Forelimb muscle (tissue), 1 donor: ENCODE results near the gene IMPACT. TPM values are rescaled to one million over a fixed set of nuclear protein-coding genes. Genes with fewer than 3 reads are reported as not detected.
A peak's percentile ranks its signal among the peaks of the same experiment; 100 is the strongest.

Experiments
- DNase-seq: peaks from one replicate; pipeline ENCODE4 v3.0.0-alpha.2; 2013; ENCODE audit warnings: low read depth
- polyA plus RNA-seq: library from polyadenylated mRNA; unstranded; fragments of 120-200 nt; gene quantifications from one replicate; pipeline ENCODE4 v1.2.1, GENCODE V29; 2013; ENCODE audit not compliant: insufficient read length

The IMPACT gene
- polyA plus RNA-seq, 1 donor = 34.6 TPM

DNA sequence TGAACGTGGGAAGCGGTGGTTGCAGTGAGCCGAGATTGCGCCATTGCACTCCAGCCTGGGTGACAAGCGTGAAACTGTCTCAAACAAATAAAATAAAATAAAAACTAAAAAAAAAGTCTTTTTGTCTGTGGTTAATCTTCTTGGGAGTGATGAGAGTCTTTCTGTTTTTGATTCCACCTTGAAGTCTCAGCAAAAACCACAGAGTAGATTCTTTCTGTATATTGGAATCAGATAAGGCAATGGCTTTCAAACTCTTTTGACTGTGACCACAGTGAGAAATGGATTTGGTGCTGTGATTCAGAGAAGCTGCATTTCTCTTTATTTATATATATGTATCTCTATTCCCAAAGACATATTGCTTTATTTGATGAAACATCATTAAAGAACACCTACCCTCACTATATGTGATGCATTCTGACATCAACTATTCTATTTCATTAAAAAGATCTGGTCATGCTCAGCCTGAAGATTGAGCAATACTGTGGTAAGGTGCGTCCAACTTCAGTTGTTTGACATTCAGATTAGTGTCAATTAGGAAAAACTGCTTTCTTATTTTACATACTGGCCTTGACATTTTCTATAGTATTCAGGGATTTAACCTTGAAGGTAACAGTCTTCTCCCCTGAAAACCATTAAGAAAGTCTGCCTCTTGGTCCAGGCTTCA, 49.6 kb downstream of the IMPACT start:
- DNase-seq = no peak

DNA sequence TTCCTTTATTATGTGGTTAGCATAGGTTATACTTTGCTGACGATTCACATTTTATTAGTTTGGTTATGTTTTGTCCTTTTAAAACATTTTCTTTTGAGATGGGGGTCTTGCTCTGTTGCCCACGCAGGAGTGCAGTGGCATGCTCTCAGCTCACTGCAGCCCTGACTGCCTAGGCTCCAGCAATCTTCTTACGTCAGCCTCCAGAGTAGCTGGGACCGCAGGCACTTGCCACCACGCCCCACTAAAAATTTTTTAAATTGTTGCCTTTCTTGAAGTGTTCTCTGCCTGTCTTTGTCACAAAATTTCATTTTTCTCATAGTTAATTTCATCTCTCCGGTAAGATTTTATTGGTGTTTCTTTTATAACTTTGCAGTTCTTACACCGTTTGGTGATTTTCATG, 52.9 kb downstream of the IMPACT start:
- DNase-seq = no peak

DNA sequence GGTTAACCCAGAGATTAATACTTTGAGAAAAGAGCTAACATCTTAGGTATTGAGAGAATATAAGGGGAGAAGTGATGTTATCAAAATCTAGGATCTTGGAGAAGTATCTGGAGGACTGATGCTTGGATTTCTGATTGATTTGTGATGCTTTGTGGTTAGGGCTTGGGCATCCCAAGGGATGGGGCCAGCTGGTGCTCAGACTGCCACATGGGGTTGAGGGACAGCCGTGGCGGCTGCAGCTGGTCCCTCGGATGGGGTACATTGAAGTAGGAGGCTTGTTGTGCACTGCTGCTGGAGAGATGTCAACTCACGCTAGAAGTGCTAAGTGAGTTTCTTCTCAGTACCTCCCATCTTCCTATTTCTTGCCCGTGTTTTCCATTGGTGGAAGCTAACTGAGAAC, 56.4 kb downstream of the IMPACT start:
- no peak for DNase-seq

DNA sequence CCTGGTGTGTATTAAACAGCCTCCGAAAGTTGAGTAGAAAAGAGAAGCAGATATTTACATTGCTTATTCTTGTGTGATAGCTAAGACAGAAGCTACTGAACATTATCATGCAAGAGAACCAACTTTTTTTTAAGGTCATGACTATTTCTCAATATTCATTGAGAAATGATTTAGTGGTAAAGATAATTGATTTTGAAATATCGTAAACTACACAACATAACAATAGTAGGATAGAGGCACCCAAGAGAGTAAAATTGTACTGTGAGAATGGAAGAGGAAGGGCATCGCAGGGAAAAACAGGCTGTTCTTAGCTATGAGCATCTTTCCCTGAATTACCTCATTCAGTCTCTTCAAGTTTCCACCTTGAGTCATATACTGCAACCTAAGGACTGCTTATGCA, 59.2 kb downstream of the IMPACT start:
- DNase-seq = no peak

DNA sequence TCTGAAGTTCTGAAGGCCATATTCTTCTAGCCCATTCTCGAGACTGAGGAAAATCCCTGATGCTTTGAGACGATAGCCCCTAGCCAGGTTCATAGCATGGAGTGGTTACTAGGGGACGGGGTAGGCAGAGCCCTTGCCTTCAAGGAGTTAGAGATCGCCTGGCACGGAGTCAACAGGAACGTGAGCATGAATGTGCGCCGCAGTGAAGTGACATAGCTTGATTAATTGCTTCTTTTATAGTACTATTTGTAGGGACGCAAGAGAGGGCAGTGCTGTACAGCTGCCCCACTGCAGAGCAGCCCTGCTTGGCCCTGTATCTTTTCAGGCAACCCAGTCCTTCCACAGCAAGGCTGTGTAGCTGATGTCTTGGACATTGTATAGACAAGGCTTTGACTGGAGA, 60.2 kb downstream of the IMPACT start:
- DNase-seq = no peak

DNA sequence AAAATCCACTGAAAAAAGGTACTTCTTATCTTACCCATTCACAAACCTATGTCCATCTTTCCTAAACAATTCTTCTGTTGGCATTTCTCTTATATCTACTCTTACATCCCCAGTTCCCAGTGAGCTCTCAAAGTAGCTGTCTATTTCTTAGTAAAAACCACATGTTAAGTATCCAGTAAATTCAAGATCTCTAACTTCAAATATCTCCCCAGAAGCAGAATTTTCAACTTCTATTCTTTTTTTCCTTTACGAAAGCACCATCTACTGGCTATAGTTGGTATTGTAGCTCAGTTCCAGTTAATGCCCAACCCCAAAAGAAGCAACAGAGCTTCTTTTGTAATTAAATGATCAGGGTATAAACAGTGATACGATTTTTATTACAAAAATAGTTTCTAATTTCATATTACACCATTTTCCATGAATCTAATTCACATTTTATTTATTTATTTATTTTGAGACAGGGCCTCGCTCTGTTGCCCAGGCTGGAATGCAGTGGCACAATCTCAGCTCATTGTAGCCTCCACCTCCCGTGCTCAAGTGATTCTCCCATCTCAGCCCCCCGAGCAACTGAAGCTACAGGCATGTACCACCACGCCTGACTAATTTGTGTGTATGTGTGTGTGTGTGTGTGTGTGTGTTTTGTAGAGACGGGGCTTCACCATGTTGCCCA, 62.5 kb downstream of the IMPACT start:
- peak; percentile 26 for DNase-seq

DNA sequence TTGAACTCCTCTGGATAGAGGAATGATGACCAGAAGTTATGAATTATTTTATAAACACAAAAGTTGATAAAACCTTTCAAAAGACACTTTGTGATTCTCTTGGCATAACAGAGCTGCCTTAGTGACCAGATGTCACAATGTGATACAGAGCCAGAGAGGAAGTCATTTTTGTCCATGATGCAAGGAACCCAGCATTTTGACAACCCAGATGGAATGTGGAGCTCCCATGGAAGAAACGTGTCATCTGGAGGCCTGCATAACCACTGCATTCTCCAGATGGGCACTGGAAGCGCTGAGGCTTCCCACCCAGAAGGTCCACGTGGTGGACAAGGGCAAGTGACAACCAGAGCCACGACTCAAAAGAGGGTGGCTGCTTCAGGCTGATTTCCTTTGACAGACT, 64.1 kb downstream of the IMPACT start:
- no peak for DNase-seq

DNA sequence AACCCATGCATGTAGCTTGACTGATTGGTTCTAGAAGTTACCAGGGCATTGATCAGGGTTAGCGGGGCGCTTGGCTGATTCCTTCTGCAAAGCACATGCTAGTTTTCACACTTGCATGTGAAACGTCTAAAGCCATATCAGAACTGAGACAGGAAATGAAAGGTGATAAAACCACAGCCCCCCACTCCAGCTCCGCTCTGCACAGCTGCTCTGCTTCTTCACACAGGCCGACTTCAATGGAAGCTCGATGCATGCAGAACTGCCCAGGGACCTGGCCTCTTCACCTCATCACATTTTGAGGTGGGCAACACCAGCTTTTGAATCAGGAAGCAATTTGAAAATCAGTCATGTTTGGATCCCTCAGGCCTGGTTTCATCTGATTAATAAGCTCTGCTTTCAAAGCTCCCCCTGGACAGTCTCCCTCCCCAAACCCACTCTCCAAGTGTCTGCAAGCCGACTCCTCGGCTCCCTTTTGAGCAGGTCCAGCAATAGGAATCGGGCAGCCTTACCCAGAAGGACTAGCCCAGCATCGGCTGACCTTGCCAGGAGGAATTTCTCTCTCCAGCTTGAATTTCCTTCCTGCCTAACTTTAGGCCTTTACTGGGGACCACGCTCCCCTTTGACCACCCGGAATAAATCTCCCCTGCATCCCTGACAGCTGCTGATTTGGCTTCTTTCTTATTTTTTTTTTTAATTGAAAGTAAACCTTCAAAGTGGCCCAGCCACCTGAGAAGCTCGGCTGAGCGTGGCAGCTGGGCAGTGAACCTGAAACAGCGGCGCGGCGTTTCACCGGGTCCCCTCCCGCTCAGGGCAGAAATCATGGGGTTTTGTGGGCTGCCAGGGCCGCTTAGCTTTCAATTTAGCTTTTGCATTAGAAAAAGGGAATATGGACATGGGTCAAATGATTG, 65.7 kb downstream of the IMPACT start:
- no peak for DNase-seq

DNA sequence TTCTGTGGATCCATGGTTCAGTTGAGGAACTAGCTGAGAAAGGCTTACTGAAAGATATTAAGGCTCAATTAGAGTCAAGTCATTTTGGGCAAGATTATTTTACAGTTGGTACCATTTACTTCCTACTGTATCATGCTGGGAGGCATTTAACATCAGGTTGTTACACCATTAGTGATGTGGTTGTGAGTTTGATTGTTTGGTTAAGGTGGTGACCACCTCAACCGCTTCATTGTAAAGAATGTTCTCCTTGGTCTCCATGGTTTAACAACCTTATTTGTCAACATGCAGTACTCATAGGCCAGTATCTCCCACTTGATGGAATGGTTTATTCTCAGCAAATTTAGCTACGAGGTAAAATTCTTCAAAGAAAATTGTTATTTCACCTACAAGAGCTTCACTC, 68.1 kb downstream of the IMPACT start:
- DNase-seq = no peak

DNA sequence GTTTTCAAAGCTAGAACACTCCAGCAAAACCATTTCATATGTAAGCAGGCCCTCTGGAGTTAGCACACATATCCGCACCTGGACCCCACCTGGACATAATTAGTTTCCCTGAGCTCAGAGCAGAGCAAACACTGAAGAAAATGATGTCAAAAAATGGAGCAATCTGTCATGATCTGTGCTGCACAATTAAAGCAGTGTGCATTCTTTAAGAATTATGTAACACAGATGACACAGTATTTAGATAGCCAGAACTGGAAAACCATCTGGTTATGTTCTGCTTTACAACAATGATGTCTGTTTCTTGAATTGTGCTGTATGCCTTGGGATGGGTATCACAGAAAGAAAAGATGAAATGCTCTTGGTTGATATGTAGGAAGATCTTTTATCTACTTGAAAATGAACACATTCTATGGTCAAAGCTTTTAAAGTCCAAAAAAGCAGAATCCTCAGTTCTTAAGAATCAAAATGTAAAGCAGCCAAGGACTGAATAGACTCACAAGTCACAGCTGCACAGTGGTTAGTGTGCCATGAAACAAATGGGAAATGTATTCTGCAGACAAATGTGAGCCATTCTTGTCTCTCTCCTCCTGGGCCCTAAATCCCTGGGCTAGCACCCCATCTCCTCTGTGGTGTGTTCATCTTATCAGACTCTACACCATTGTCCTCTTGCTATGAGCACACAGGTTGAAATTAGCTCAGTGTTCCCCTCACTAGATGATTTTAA, 70.7 kb downstream of the IMPACT start:
- DNase-seq = peak; percentile 52

DNA sequence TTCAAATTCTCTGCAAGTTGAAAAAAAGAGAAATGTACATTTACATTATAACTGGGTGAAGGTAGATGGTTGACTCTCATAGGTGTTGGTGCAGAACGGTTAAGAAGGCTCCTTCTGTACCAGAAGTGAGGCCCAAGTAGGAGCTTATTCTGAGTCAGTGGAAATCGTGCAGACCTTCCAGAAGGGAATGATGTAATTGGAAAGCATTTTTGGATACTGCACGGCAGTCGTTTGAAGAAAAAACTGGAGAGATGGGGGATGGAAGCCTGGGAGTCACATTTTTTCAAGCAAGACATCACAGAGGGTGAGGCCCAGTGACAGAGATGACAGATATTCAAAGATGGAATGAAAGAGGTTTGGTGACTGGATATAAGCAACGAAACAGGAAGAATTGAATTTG, 73.3 kb downstream of the IMPACT start:
- DNase-seq = peak; percentile 73

DNA sequence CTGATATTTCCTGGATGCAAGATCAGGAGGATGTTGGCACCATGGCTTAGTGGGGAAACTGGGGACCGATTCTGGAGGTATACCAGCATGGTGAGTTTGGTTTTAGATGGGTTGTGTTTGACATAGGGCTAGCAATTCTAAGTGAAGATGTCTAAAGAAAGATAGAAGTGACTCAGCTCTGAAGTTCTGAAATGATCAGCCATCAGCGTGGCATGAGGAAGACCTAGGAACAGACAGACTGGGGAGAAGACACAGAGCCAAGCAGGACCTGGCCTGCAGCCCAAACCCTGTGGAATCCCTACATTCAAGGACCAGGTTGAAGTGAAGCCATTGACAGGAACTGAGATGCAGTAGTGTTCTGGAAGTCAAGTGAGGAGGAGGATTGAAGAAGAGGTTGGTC, 73.7 kb downstream of the IMPACT start:
- no peak for DNase-seq

DNA sequence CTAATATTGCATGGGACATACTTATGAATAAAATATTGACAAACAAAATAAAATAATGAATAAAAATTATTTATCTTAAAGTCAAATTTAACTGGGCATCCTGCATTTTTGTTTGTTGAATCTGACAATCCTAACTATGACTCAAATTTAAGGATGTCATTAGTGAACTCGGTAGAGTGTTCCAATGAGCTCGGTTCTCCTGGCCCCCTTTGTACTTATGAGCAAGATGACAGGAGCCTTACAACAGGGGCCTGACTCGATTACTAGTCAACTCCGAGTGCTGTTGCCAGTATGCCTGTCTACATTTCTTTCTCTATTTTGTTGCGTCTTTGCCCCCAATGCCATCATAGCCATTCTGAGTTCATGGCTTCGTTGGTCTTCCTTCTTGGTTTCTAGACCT, 74.3 kb downstream of the IMPACT start:
- DNase-seq = no peak

DNA sequence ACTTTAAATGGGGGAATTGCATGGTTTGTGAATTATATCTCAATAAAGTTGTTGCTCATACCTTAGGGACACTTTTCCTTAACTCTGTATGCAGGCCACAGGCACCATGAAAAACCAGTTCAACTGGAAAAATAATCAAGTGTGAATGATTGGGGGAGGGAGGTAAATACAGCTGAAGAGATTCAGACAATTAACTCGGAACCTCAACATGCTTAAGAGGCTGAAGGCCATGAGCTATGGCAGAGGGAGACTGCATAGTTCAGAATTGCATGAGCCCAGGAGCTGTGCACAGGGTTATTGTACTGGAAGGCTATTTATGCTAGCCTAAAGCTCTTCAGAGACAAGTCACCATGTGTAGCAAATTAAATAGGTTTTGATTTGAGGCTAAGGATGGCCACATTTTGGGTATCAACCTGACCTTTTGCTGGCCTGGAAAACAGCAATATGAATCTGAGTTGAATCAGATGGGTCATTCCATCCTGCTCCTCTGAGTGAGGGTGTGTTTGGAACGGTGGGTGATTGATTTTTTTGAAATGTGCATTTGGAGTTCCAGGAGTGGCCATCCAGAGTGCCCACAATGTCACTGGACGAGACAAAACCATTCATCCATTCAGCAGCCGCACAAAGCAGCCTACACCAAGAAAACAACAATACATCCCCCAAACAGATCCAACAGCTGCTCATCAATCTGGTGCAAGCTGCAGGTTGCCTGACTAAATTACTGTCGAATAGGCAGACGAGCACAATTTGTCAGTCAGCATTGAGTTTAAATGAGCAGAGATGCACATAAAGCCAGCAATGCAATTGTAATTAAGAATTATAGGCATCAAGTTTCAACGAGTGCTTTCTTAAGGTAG, 76.4 kb downstream of the IMPACT start:
- DNase-seq = no peak

Other genes starting within 250 kb of the IMPACT start
- 47.1 TPM for gene OSBPL1A, start 28.8 kb upstream of the IMPACT start, polyA plus RNA-seq
- gene HRH4, start 34.0 kb downstream of the IMPACT start, polyA plus RNA-seq = 0.08 TPM